ENCODE data around the gene HOXB7. TPM values are rescaled to one million over a fixed set of nuclear protein-coding genes. Genes with fewer than 3 reads are reported as not detected.

Gene HOXB7
- total and polyA plus RNA-seq, 2 of the 13 experiments (the other 11 are each of a cell fraction or from before 2014, with no cell fraction given) = 0.04 TPM; not detected in 1

DNA sequence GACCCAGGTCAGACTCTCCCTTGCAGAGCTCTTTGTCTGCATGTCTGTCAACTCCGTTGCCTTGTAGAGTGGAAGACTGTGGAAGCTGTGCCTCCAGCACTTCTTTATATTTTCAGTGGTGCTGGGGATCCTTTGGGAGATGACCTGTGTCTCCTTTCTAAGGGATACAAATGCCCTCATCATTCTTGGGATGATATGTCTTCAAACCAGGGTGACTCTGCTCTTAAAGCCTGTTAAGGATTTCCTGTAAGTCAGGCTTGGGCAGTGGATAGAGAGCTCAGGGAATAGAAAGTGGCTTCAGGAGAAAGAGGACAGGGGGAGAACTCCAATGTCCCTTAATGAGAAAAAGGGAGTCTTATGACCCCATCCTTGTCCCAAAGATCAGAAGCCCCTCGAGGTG lies 22.3 kb downstream of the HOXB7 start:
- peaks cover 7% of the 10 kb centered on the region; the same call in 1 of the 2 replicates for H3K4me1 ChIP-seq (ENCODE audit: insufficient read depth, low read length)
- intact Hi-C loops (cut with micrococcal nuclease; ENCODE audit: unreplicated experiment) (no loop called here), in situ Hi-C loops (cut with HindIII; ENCODE audit: extremely low pct_ligation_motif_present, low pct_unique_long_range_greater_than_20kb) (no loop called here)
- H3K79me2 ChIP-seq (ENCODE audit: insufficient read depth, low read length) = no peaks in the 10 kb centered on the region
- BruUV-seq (replicated peaks) = no TSS peak
- no peak for ATAC-seq
- peaks cover 24 to 90% of the 10 kb centered on the region in 2 experiments for H3K27me3 ChIP-seq (ENCODE audit: control insufficient read depth in 1 of 2, insufficient read depth in 2 of 2, low read length in 2 of 2)
- TF ChIP-seq NPAS2 (CRISPR knock-in tag; IDR thresholded peaks at IDR 0.05; ENCODE audit: borderline replicate concordance) (no peak), ZNF749 (CRISPR knock-in tag; IDR thresholded peaks at IDR 0.05; ENCODE audit: borderline replicate concordance) (no peak), ZNF615 (CRISPR knock-in tag; IDR thresholded peaks at IDR 0.05; ENCODE audit: borderline replicate concordance) (no peak), HOXD1 (CRISPR knock-in tag; IDR thresholded peaks at IDR 0.05) (no peak), ZMYM2 (CRISPR knock-in tag; IDR thresholded peaks at IDR 0.05) (no peak), ZNF543 (CRISPR knock-in tag; IDR thresholded peaks at IDR 0.05) (no peak)
- H3K36me3 ChIP-seq (replicated peaks in 1 of 2; ENCODE audit: control insufficient read depth in 1 of 2, insufficient read depth in 2 of 2, low read length in 2 of 2) = no peaks in the 10 kb centered on the region
- CTCF ChIA-PET (ENCODE audit: low intra/inter-chr PET ratio, low total read pairs) = no interaction called here
- H3K9me3 ChIP-seq (ENCODE audit: low read length) = no peaks in the 10 kb centered on the region
- H2AFZ ChIP-seq (ENCODE audit: low read length) = no peak overlapping the region
- 4% methylated on average over 2 of the region's 2 CpGs for WGBS (ENCODE audit: low lambda C conversion rate)
- DNase-seq (ENCODE audit: low spot score) = no peak
- POLR2A ChIA-PET = no interaction called here
- H4K20me1 ChIP-seq (ENCODE audit: insufficient read depth, low read length) = peaks cover 4% of the 10 kb centered on the region; the same call in 1 of the 2 replicates
- H3K4me2 ChIP-seq (ENCODE audit: low read depth, low read length) = no peak overlapping the region
- H3K4me3 ChIP-seq (replicated peaks in 1 of 3; ENCODE audit: insufficient read depth in 1 of 3, low read depth in 2 of 3, low read length in 3 of 3) = no peak overlapping the region
- no peak overlapping the region for H3K27ac ChIP-seq (ENCODE audit: extremely low read length, insufficient read depth, low read length)
- FAIRE-seq = no peak
- H3K9ac ChIP-seq (ENCODE audit: insufficient read depth, low read depth, low read length) = no peak overlapping the region

DNA sequence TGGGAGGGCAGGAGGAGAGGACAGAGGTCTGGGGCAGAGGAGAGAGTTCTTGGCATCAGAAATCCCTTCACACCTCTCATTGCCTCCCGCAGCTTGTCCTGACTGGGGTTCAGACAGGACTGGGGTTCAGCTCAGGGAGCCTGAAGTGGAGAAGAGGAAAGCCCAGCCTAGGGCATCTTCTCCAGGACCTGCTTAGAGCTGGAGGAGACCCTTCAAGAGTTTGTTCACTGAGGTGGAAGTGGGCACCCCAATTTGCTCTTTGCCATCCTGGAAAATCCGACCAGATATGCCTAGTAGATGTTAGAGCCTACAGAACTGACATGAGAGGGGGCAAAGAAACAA lies 22.8 kb downstream of the HOXB7 start:
- ATAC-seq (no peak), FAIRE-seq (no peak), DNase-seq (ENCODE audit: low spot score) (no peak)
- no peak overlapping the region for H2AFZ ChIP-seq (ENCODE audit: low read length)
- no peaks in the 10 kb centered on the region for H3K36me3 ChIP-seq (replicated peaks in 1 of 2; ENCODE audit: control insufficient read depth in 1 of 2, insufficient read depth in 2 of 2, low read length in 2 of 2)
- H3K79me2 ChIP-seq (ENCODE audit: insufficient read depth, low read length) = no peaks in the 10 kb centered on the region
- CTCF ChIA-PET (ENCODE audit: low intra/inter-chr PET ratio, low total read pairs) = no interaction called here
- H3K9ac ChIP-seq (ENCODE audit: insufficient read depth, low read depth, low read length) = no peak overlapping the region
- intact Hi-C loops (cut with micrococcal nuclease; ENCODE audit: unreplicated experiment) (no loop called here), in situ Hi-C loops (cut with HindIII; ENCODE audit: extremely low pct_ligation_motif_present, low pct_unique_long_range_greater_than_20kb) (no loop called here)
- no peak overlapping the region for H3K4me3 ChIP-seq (replicated peaks in 1 of 3; ENCODE audit: insufficient read depth in 1 of 3, low read depth in 2 of 3, low read length in 3 of 3)
- BruUV-seq (replicated peaks) = no TSS peak
- peaks cover 27 to 90% of the 10 kb centered on the region in 2 experiments for H3K27me3 ChIP-seq (ENCODE audit: control insufficient read depth in 1 of 2, insufficient read depth in 2 of 2, low read length in 2 of 2)
- H3K4me1 ChIP-seq (ENCODE audit: insufficient read depth, low read length) = peaks cover 7% of the 10 kb centered on the region; the same call in 1 of the 2 replicates
- no peaks in the 10 kb centered on the region for H3K9me3 ChIP-seq (ENCODE audit: low read length)
- POLR2A ChIA-PET = no interaction called here
- TF ChIP-seq HCFC1 (IDR thresholded peaks at IDR 0.05; ENCODE audit: low read depth, low read length) (no peak), ZKSCAN5 (CRISPR knock-in tag; IDR thresholded peaks at IDR 0.05) (no peak), JDP2 (CRISPR knock-in tag; IDR thresholded peaks at IDR 0.05; ENCODE audit: borderline replicate concordance) (no peak), ATF1 (CRISPR knock-in tag; IDR thresholded peaks at IDR 0.05) (no peak), WIZ (CRISPR knock-in tag; IDR thresholded peaks at IDR 0.05) (no peak), TP53 (CRISPR knock-in tag; conservative IDR thresholded peaks at IDR 0.05) (no peak), ZBTB20 (CRISPR knock-in tag; IDR thresholded peaks at IDR 0.05; ENCODE audit: borderline replicate concordance, low read depth) (no peak), PITX1 (CRISPR knock-in tag; IDR thresholded peaks at IDR 0.05) (no peak), SNAI1 (CRISPR knock-in tag; IDR thresholded peaks at IDR 0.05; ENCODE audit: borderline replicate concordance) (no peak), BRD4 (CRISPR knock-in tag; IDR thresholded peaks at IDR 0.05) (no peak), NCOR1 (IDR thresholded peaks at IDR 0.05; ENCODE audit: borderline replicate concordance, low read length) (no peak), ZNF282 (IDR thresholded peaks at IDR 0.05; ENCODE audit: partially characterized antibody) (no peak)
- TF ChIP-seq, protein P1, sequence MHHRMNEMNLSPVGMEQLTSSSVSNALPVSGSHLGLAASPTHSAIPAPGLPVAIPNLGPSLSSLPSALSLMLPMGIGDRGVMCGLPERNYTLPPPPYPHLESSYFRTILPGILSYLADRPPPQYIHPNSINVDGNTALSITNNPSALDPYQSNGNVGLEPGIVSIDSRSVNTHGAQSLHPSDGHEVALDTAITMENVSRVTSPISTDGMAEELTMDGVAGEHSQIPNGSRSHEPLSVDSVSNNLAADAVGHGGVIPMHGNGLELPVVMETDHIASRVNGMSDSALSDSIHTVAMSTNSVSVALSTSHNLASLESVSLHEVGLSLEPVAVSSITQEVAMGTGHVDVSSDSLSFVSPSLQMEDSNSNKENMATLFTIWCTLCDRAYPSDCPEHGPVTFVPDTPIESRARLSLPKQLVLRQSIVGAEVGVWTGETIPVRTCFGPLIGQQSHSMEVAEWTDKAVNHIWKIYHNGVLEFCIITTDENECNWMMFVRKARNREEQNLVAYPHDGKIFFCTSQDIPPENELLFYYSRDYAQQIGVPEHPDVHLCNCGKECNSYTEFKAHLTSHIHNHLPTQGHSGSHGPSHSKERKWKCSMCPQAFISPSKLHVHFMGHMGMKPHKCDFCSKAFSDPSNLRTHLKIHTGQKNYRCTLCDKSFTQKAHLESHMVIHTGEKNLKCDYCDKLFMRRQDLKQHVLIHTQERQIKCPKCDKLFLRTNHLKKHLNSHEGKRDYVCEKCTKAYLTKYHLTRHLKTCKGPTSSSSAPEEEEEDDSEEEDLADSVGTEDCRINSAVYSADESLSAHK (CRISPR knock-in tag; IDR thresholded peaks at IDR 0.05; ENCODE audit: borderline replicate concordance) = no peak
- peaks cover 4% of the 10 kb centered on the region; the same call in 1 of the 2 replicates for H4K20me1 ChIP-seq (ENCODE audit: insufficient read depth, low read length)
- 0% methylated on average over 1 of the region's 2 CpGs for WGBS (ENCODE audit: low lambda C conversion rate)
- no peak overlapping the region for H3K27ac ChIP-seq (ENCODE audit: extremely low read length, insufficient read depth, low read length)
- no peak overlapping the region for H3K4me2 ChIP-seq (ENCODE audit: low read depth, low read length)

All from HepG2 (cell line).